Tibial artery (tissue), 4 donors: ENCODE data around the gene GABBR2.

Experiments used
- DNase-seq, 2 donors: peaks; one replicate each; pipeline ENCODE4 v3.0.0-alpha.2; 2019
- H3K27ac ChIP-seq, 2 donors: fragments of 200-600 bp; sonication (generic) in 1 of 2; 1 replicate in 1 of 2; 2 replicates in 1 of 2; pipeline ENCODE4 v1.5.1; 2018 to 2019; ENCODE audit warnings: mild to moderate bottlenecking in 1 of 2
- H3K27me3 ChIP-seq, 2 donors: fragments of 200-600 bp; sonication (generic) in 1 of 2; one replicate each; pipeline versions ENCODE4 v1.5.1 to v1.6.0; 2016 to 2019
- H3K36me3 ChIP-seq, 3 donors: fragments of 200-600 bp; sonication (generic) in 2 of 3; one replicate each; pipeline ENCODE4 v1.5.1; 2016 to 2019; ENCODE audit warnings: mild to moderate bottlenecking in 2 of 3
- H3K4me1 ChIP-seq, 4 donors: fragments of 200-600 bp; sonication (generic) in 2 of 4; 1 replicate in 3 of 4; 2 replicates in 1 of 4; pipeline ENCODE4 v1.5.1; 2016 to 2019
- H3K4me3 ChIP-seq, 2 donors: fragments of 200-600 bp; sonication (generic) in 1 of 2; 1 replicate in 1 of 2; 2 replicates in 1 of 2; pipeline ENCODE4 v1.5.1; 2018 to 2019; ENCODE audit warnings: mild to moderate bottlenecking in 2 of 2
- H3K9me3 ChIP-seq, 3 donors: fragments of 200-600 bp; sonication (generic) in 1 of 3; one replicate each; pipeline ENCODE4 v1.5.1; 2016 to 2019
- intact Hi-C: fragments of 100-400 bp; cut with DNase I; formaldehyde crosslinking; loops from one replicate; pipeline ENCODE4 v1.15.0; 2023; ENCODE audit warnings: low total_unique reads
- TF ChIP-seq, protein P1 (sequence below), 2 experiments: fragments of 200-600 bp in 1 of 2; fragments of 450-650 bp in 1 of 2; IDR thresholded peaks; one replicate each; pipeline ENCODE4 v1.5.1; 2017 to 2019; ENCODE audit warnings: antibody characterized with exemption in 2 of 2, mild to moderate bottlenecking in 1 of 2, moderate library complexity in 1 of 2

The GABBR2 gene

DNA sequence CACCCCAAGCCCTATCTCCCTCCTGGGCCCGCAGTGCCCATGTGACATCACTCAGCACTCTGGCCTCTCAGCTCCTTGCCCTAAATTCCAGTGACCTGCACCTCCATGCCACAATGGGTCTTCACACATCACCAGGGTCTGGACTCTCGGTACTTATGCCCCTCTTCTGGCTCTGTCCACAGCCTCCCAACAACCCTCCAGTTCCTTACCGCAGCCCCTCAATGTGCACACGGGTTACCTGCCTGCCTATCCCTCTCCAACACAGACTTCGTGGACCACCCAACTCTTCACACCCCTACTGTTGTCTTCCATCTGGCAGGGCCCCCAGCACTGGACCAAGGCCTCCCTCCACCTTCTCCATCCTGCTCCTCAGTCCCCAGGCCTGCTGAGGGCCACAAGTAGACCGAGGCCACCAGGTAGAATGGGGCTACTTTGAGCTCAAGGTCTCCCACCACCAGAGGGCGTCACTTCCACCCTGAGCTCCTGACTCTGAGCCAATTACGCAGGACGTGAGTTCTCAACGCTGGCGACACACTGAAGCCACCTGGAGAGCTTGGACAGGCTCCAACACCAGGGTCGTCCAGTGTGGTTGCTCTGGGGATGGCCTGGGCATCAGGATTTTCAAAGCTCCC, 172.1 kb downstream of the GABBR2 start:
- intact Hi-C loops: no loop called here

DNA sequence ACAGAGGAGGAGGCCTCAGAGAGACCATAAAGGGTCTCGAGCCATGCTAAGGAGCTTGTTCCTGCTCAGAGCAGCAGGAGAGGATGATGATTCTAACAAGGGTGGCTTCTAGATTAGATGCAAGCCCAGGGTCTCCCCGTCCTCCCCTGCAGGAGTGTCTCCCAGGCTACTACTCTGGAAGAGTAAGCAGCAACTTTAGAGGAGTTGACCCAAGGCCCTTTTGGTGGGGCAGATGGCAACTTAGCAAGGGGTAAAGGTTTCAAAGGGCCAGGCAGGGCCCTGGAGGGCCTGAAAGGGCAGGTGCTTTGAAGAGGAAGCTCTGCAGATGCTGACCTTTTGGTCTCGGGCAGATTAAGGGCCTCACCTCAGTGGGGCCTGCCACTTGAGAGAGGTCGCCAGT, 174.9 kb downstream of the GABBR2 start:
- H3K27me3 ChIP-seq: no peaks in the 10 kb centered on the region
- H3K4me1 ChIP-seq: no peaks in the 10 kb centered on the region
- DNase-seq: no peak
- H3K27ac ChIP-seq: no peak overlapping the region
- H3K9me3 ChIP-seq: no peaks in the 10 kb centered on the region
- TF ChIP-seq, protein P1, sequence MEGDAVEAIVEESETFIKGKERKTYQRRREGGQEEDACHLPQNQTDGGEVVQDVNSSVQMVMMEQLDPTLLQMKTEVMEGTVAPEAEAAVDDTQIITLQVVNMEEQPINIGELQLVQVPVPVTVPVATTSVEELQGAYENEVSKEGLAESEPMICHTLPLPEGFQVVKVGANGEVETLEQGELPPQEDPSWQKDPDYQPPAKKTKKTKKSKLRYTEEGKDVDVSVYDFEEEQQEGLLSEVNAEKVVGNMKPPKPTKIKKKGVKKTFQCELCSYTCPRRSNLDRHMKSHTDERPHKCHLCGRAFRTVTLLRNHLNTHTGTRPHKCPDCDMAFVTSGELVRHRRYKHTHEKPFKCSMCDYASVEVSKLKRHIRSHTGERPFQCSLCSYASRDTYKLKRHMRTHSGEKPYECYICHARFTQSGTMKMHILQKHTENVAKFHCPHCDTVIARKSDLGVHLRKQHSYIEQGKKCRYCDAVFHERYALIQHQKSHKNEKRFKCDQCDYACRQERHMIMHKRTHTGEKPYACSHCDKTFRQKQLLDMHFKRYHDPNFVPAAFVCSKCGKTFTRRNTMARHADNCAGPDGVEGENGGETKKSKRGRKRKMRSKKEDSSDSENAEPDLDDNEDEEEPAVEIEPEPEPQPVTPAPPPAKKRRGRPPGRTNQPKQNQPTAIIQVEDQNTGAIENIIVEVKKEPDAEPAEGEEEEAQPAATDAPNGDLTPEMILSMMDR (IDR thresholded peaks at IDR 0.05): no peak
- intact Hi-C loops: no loop called here
- no peak overlapping the region for H3K4me3 ChIP-seq
- H3K36me3 ChIP-seq: no peaks in the 10 kb centered on the region

More for the DNA sequence above, 172.1 kb downstream of the GABBR2 start:
- Histone ChIP-seq H3K36me3 (no peaks in the 10 kb centered on the region), H3K4me1 (no peaks in the 10 kb centered on the region), H3K27me3 (no peaks in the 10 kb centered on the region), H3K9me3 (no peaks in the 10 kb centered on the region), H3K4me3 (no peak overlapping the region), H3K27ac (no peak overlapping the region)
- TF ChIP-seq, protein P1 (IDR thresholded peaks at IDR 0.05): no peak
- DNase-seq: no peak

DNA sequence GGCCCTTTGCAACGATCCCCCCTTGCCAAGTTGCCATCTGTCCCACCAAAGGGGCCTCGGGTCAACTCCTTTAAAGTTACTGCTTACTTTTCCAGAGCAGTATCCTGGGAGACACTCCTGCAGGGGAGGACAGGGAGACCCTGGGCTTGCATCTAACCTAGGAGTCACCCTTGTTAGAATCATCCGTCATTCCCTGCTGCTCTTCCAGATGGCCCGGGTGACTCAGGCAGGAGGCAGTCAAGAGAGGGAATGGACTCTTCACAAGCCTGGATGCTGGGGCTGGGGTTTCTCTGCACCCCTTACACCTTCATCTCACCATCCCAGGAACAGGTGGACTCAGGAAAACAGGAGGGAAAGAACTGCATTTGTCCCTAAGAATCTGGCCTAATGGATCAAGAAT, 175.6 kb downstream of the GABBR2 start:
- intact Hi-C loops: no loop called here
- DNase-seq: no peak
- Histone ChIP-seq H3K27me3 (no peaks in the 10 kb centered on the region), H3K4me3 (no peak overlapping the region), H3K27ac (no peak overlapping the region), H3K4me1 (no peaks in the 10 kb centered on the region), H3K36me3 (no peaks in the 10 kb centered on the region), H3K9me3 (no peaks in the 10 kb centered on the region)
- TF ChIP-seq, protein P1 (IDR thresholded peaks at IDR 0.05): no peak

DNA sequence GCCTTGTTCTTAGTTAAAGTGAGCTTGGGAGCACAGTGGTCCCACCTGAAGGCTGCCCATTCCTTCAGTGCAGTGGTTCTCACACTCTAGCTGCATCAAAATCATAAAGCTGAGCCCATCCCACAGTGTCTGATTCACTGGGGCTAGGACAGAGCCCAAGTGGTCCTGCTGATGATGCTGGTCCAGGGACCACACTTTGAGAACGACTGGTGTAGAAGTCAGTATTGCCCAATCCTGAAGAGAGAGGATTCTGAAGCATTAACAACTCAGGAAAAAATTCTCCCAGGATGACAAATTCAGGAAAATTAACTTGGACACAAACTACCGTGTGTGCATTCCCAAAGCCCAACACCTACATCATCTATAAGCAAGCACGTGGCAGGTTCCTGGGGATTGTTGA, 176.2 kb downstream of the GABBR2 start:
- intact Hi-C loops: no loop called here
- no peaks in the 10 kb centered on the region for H3K9me3 ChIP-seq
- no peaks in the 10 kb centered on the region for H3K36me3 ChIP-seq
- no peak overlapping the region for H3K4me3 ChIP-seq
- H3K4me1 ChIP-seq: no peaks in the 10 kb centered on the region
- TF ChIP-seq, protein P1 (IDR thresholded peaks at IDR 0.05): no peak
- H3K27me3 ChIP-seq: no peaks in the 10 kb centered on the region
- no peak for DNase-seq
- no peak overlapping the region for H3K27ac ChIP-seq

DNA sequence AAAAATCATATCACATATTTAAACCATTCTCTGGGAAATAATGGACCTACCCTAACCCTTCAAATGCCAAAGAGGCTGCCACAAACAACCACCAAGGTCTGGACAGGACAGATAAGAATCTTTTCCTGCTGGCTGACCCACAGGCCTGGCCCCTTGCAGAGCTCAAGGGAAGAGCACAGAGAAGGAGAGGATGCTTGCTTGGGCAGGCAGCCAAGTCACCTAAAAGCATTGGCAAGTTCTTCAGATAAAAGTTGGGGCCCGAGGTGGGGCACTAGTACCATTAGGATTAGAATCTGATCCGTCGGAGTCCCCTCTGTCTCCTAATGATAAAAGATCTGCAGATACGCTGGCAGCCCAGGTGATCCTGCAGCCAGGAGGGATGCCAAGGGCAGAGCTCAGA, 176.6 kb downstream of the GABBR2 start:
- Histone ChIP-seq H3K27me3 (no peaks in the 10 kb centered on the region), H3K36me3 (no peaks in the 10 kb centered on the region), H3K4me1 (no peaks in the 10 kb centered on the region), H3K27ac (no peak overlapping the region), H3K9me3 (no peaks in the 10 kb centered on the region), H3K4me3 (no peak overlapping the region)
- DNase-seq: no peak
- TF ChIP-seq, protein P1 (IDR thresholded peaks at IDR 0.05): no peak
- intact Hi-C loops: no loop called here
